ENCODE measurements around the gene PPP2R3C.
"Not testable (repeated sequence)": the region's sequence is repeated elsewhere in the genome, so short reads cannot be mapped to it uniquely, and the experiment has no call there.

Gene PPP2R3C

DNA sequence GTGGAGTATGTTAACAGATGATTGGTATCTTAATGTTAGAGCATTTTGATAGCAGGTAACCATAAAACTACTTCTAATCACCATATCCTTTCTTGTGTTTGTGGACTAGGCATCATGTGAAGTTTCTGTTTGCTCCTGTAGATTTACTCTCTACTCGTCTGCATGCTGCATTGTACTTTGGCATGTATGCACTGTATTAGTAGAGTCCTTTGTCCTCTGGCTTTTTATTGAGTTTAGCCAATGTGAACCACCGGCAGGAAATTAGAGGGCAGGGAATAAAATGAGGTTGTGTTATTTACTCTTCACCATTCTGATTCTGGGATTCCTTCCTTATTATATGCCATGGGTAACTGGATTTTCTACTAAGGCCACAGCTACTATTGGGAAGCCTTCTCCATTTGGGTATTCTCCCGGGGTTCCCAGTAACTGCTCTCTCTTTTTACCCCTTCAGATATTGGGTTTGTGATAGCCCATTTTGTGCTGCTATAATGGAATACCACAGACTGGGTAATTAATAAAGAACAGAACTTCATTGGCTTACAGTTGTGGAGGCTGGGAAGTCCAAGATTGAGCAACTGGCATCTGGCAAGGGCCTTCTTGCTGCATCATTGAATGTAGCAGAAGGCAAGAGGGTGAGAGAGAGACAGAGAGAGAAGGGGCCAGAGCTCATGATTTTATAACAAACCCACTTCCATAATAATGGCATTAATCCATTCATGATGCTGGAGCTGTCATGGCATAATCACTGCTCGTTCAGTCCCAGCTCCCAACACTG is 53.4 kb downstream of the PPP2R3C start:
- Histone ChIP-seq H4K8ac (ENCODE audit: low read depth, low read length) (no peak overlapping the region), H3K4me1 (ENCODE audit: control insufficient read depth, low read depth, low read length) (no peaks in the 10 kb centered on the region), H3K27ac (ENCODE audit: low read depth, low read length) (no peak overlapping the region), H3K9ac (ENCODE audit: low read length) (no peak overlapping the region), H2AK5ac (ENCODE audit: low read length) (no peak overlapping the region), H2BK15ac (replicated peaks; ENCODE audit: low read depth) (no peak overlapping the region), H3K18ac (ENCODE audit: low read length) (no peak overlapping the region), H3K79me2 (ENCODE audit: control insufficient read depth, insufficient read depth, low read length) (no peaks in the 10 kb centered on the region), H4K5ac (ENCODE audit: low read length) (no peak overlapping the region), H3K4ac (ENCODE audit: low read depth, low read length) (no peak overlapping the region), H3K23ac (ENCODE audit: low read length) (no peak overlapping the region), H3K56ac (ENCODE audit: low read length) (no peak overlapping the region), H3K79me1 (ENCODE audit: low read length) (no peaks in the 10 kb centered on the region), H2BK5ac (ENCODE audit: low read length) (no peak overlapping the region), H3K27me3 (ENCODE audit: insufficient read depth, low read length, poor library complexity) (no peaks in the 10 kb centered on the region), H3K4me2 (ENCODE audit: low read length) (no peak overlapping the region), H3K36me3 (ENCODE audit: control insufficient read depth, insufficient read depth, low read length) (no peaks in the 10 kb centered on the region), H2BK120ac (ENCODE audit: low read depth, low read length) (no peak overlapping the region), H3K4me3 (ENCODE audit: low read length) (no peak overlapping the region)
- WGBS (ENCODE audit: extremely low coverage, insufficient coverage, low lambda C conversion rate) = no CpG with 5 or more reads among the region's 4 CpGs
- no peak for DNase-seq

DNA sequence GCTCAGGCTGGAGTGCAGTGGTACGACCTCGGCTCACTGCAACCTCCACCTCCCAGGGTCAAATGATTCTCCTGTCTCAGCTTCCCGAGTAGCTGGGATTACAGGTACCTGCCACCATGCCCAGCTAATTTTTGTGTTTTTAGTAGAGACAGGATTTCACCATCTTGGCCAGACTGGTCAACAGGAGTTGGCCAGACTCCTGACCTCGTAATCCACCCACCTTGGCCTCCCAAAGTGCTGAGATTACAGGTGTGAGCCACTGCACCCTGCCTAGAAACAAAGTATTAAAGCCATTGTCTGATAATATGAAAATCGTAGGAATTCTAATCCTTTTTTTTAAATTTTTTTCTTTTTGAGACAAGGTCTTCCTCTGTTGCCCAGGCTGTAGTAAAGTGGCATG is 56.1 kb downstream of the PPP2R3C start:
- not testable (repeated sequence) for H2BK5ac ChIP-seq (ENCODE audit: low read length); H3K9ac ChIP-seq (ENCODE audit: low read length); H3K4me1 ChIP-seq (ENCODE audit: control insufficient read depth, low read depth, low read length); H3K36me3 ChIP-seq (ENCODE audit: control insufficient read depth, insufficient read depth, low read length); H3K27me3 ChIP-seq (ENCODE audit: insufficient read depth, low read length, poor library complexity); H4K5ac ChIP-seq (ENCODE audit: low read length); H3K4me2 ChIP-seq (ENCODE audit: low read length); H3K23ac ChIP-seq (ENCODE audit: low read length); H3K56ac ChIP-seq (ENCODE audit: low read length); H3K4me3 ChIP-seq (ENCODE audit: low read length); H3K79me2 ChIP-seq (ENCODE audit: control insufficient read depth, insufficient read depth, low read length); H3K18ac ChIP-seq (ENCODE audit: low read length); DNase-seq; H4K8ac ChIP-seq (ENCODE audit: low read depth, low read length); H3K27ac ChIP-seq (ENCODE audit: low read depth, low read length); H3K4ac ChIP-seq (ENCODE audit: low read depth, low read length); H3K79me1 ChIP-seq (ENCODE audit: low read length); H2AK5ac ChIP-seq (ENCODE audit: low read length); H2BK120ac ChIP-seq (ENCODE audit: low read depth, low read length); H2BK15ac ChIP-seq (replicated peaks; ENCODE audit: low read depth)
- WGBS (ENCODE audit: extremely low coverage, insufficient coverage, low lambda C conversion rate) = no CpG with 5 or more reads among the region's 5 CpGs

DNA sequence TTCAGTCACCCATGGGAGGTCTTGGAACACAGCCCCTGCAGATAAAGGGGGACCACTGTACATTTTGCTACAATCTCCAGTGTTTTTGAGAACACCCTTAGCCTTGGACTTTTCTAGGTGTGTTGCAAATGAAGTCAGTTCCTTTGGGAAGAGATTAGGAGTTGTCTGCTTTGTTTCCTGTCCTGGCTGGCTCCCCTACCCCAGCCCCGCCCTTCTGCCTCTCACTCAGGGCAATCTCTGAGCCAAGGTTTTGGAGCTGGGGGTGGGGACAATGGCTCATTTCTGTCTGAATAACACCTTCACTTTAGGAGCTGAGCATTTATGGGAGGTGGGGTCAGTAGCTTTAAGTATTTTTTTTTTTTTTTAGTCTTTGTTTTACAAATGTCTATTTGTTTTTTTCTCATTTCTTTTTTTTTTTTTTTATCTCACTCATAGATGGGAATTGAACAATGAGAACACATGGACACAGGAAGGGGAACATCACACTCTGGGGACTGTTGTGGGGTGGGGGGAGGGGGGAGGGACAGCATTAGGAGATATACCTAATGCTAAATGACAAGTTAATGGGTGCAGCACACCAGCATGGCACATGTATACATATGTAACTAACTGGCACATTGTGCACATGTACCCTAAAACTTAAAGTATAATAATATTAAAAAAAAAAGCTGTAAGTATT is 60.5 kb downstream of the PPP2R3C start:
- H3K23ac ChIP-seq (ENCODE audit: low read length); H3K79me2 ChIP-seq (ENCODE audit: control insufficient read depth, insufficient read depth, low read length); H2BK5ac ChIP-seq (ENCODE audit: low read length); H3K9ac ChIP-seq (ENCODE audit: low read length); H3K79me1 ChIP-seq (ENCODE audit: low read length); H3K27me3 ChIP-seq (ENCODE audit: insufficient read depth, low read length, poor library complexity); H4K5ac ChIP-seq (ENCODE audit: low read length); H2BK15ac ChIP-seq (replicated peaks; ENCODE audit: low read depth); H3K4me1 ChIP-seq (ENCODE audit: control insufficient read depth, low read depth, low read length); H2AK5ac ChIP-seq (ENCODE audit: low read length); H3K36me3 ChIP-seq (ENCODE audit: control insufficient read depth, insufficient read depth, low read length); H4K8ac ChIP-seq (ENCODE audit: low read depth, low read length); H3K4me3 ChIP-seq (ENCODE audit: low read length); H3K4me2 ChIP-seq (ENCODE audit: low read length): not testable (repeated sequence)
- Histone ChIP-seq H3K4ac (ENCODE audit: low read depth, low read length) (peak overlapping the region; percentile 77), H2BK120ac (ENCODE audit: low read depth, low read length) (peak overlapping the region; percentile 89), H3K56ac (ENCODE audit: low read length) (peak overlapping the region; percentile 68), H3K27ac (ENCODE audit: low read depth, low read length) (peak overlapping the region; percentile 69), H3K18ac (ENCODE audit: low read length) (peak overlapping the region; percentile 92)
- WGBS (ENCODE audit: extremely low coverage, insufficient coverage, low lambda C conversion rate) = no CpG with 5 or more reads among the region's 1 CpG
- peak; percentile 93 for DNase-seq

DNA sequence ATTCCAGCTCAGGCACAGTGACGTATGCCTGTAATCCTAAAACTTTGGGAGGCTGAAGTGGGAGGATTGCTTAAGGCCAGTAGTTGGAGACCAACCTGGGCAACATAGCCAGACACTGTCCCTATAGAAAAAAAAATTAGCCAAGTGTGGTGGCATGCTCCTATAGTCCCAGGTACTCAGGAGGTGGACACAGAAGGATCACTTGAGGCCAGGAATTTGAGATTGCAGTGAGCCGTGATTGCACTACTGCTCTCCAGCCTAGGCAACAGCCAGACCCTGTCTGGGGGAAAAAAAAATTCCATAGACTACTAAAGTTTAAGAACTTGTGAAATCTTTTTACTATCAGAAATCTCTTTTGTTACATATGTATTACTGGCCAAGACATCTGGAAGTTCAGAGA is 69.2 kb downstream of the PPP2R3C start:
- H2BK120ac ChIP-seq (ENCODE audit: low read depth, low read length) = no peak overlapping the region
- H3K79me2 ChIP-seq (ENCODE audit: control insufficient read depth, insufficient read depth, low read length) = peaks cover 4% of the 10 kb centered on the region
- H3K4me3 ChIP-seq (ENCODE audit: low read length) = no peak overlapping the region
- H3K79me1 ChIP-seq (ENCODE audit: low read length) = peaks cover 2% of the 10 kb centered on the region
- DNase-seq = no peak
- H4K8ac ChIP-seq (ENCODE audit: low read depth, low read length) = no peak overlapping the region
- no peak overlapping the region for H3K4me2 ChIP-seq (ENCODE audit: low read length)
- WGBS (ENCODE audit: extremely low coverage, insufficient coverage, low lambda C conversion rate) = no CpG with 5 or more reads among the region's 2 CpGs
- no peak overlapping the region for H3K18ac ChIP-seq (ENCODE audit: low read length)
- H3K23ac ChIP-seq (ENCODE audit: low read length) = no peak overlapping the region
- no peak overlapping the region for H2AK5ac ChIP-seq (ENCODE audit: low read length)
- no peak overlapping the region for H3K4ac ChIP-seq (ENCODE audit: low read depth, low read length)
- H2BK15ac ChIP-seq (replicated peaks; ENCODE audit: low read depth) = no peak overlapping the region
- H3K27me3 ChIP-seq (ENCODE audit: insufficient read depth, low read length, poor library complexity) = no peaks in the 10 kb centered on the region
- no peak overlapping the region for H3K9ac ChIP-seq (ENCODE audit: low read length)
- H3K56ac ChIP-seq (ENCODE audit: low read length) = no peak overlapping the region
- H4K5ac ChIP-seq (ENCODE audit: low read length) = no peak overlapping the region
- no peaks in the 10 kb centered on the region for H3K36me3 ChIP-seq (ENCODE audit: control insufficient read depth, insufficient read depth, low read length)
- H3K27ac ChIP-seq (ENCODE audit: low read depth, low read length) = no peak overlapping the region
- no peak overlapping the region for H2BK5ac ChIP-seq (ENCODE audit: low read length)
- H3K4me1 ChIP-seq (ENCODE audit: control insufficient read depth, low read depth, low read length) = no peaks in the 10 kb centered on the region

DNA sequence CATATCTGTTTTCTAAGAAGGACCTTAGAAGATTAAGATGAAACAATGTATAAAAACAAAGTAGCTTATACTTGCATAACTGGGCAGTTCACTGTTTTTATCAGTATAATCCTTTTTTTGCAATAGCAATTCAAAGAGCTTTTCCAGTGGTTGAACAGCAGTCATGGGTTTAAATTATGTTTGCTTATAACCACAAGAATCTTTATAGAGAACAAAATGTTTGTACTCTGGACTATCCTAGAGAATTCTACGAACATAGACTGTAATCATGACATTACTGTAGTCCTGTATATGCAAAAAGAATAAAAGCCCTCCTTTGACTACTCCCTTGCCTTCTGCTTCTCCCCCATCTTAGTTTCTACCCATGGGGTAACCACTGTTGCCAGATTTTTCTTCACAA is 70.0 kb downstream of the PPP2R3C start:
- Histone ChIP-seq H3K4ac (ENCODE audit: low read depth, low read length) (no peak overlapping the region), H3K4me2 (ENCODE audit: low read length) (no peak overlapping the region), H3K9ac (ENCODE audit: low read length) (no peak overlapping the region), H3K4me3 (ENCODE audit: low read length) (no peak overlapping the region), H3K18ac (ENCODE audit: low read length) (no peak overlapping the region), H3K56ac (ENCODE audit: low read length) (no peak overlapping the region), H4K5ac (ENCODE audit: low read length) (no peak overlapping the region), H3K79me2 (ENCODE audit: control insufficient read depth, insufficient read depth, low read length) (peaks cover 8% of the 10 kb centered on the region), H2BK5ac (ENCODE audit: low read length) (no peak overlapping the region), H3K23ac (ENCODE audit: low read length) (no peak overlapping the region), H2AK5ac (ENCODE audit: low read length) (no peak overlapping the region), H3K4me1 (ENCODE audit: control insufficient read depth, low read depth, low read length) (no peaks in the 10 kb centered on the region), H3K36me3 (ENCODE audit: control insufficient read depth, insufficient read depth, low read length) (no peaks in the 10 kb centered on the region), H2BK120ac (ENCODE audit: low read depth, low read length) (no peak overlapping the region), H3K79me1 (ENCODE audit: low read length) (peaks cover 4% of the 10 kb centered on the region), H3K27ac (ENCODE audit: low read depth, low read length) (no peak overlapping the region), H4K8ac (ENCODE audit: low read depth, low read length) (no peak overlapping the region), H2BK15ac (replicated peaks; ENCODE audit: low read depth) (no peak overlapping the region), H3K27me3 (ENCODE audit: insufficient read depth, low read length, poor library complexity) (no peaks in the 10 kb centered on the region)
- WGBS (ENCODE audit: extremely low coverage, insufficient coverage, low lambda C conversion rate) = no CpG with 5 or more reads among the region's 1 CpG
- DNase-seq = no peak

Data from mesendoderm (in vitro differentiated cells).